Type B pancreatic cell (in vitro differentiated cells): ENCODE measurements around the gene RPTOR. TPM values are rescaled to one million over a fixed set of nuclear protein-coding genes. Genes with fewer than 3 reads are reported as not detected.

ENCODE experiments used
- DNase-seq: peaks from one replicate; pipeline ENCODE4 v3.0.0; 2021; ENCODE audit warnings: mixed read lengths; ENCODE audit not compliant: unreplicated experiment; ENCODE audit errors: extremely low spot score
- H3K27ac Mint-ChIP-seq: 2 replicates; pipeline ENCODE4 v1.8.0; 2021; ENCODE audit warnings: mild to moderate bottlenecking, mixed read lengths
- H3K27me3 Mint-ChIP-seq: 2 replicates; pipeline ENCODE4 v1.8.0; 2021; ENCODE audit warnings: mixed read lengths
- H3K36me3 Mint-ChIP-seq: 2 replicates; pipeline ENCODE4 v1.8.0; 2021; ENCODE audit warnings: mixed read lengths
- H3K4me1 Mint-ChIP-seq: one replicate; pipeline ENCODE4 v1.8.0; 2021; ENCODE audit warnings: mixed read lengths; ENCODE audit not compliant: unreplicated experiment
- H3K4me3 Mint-ChIP-seq: 2 replicates; pipeline ENCODE4 v1.8.0; 2021; ENCODE audit warnings: mild to moderate bottlenecking, mixed read lengths
- H3K9me3 Mint-ChIP-seq: 2 replicates; pipeline ENCODE4 v1.8.0; 2021; ENCODE audit warnings: mixed read lengths
- total RNA-seq: library from RNA; stranded (reverse); gene quantifications from 2 replicates; pipeline ENCODE4 v1.2.1, GENCODE V29; 2021; ENCODE audit warnings: low replicate concordance
- TF ChIP-seq, protein P1 (sequence below): fragments of 200-600 bp; sonication (generic); conservative IDR thresholded peaks from 2 replicates; pipeline ENCODE4 v1.5.0; 2021; ENCODE audit warnings: antibody characterized with exemption, mild to moderate bottlenecking

RPTOR gene
- total RNA-seq, 1 donor from 2014 or later, result 39.8 TPM

DNA sequence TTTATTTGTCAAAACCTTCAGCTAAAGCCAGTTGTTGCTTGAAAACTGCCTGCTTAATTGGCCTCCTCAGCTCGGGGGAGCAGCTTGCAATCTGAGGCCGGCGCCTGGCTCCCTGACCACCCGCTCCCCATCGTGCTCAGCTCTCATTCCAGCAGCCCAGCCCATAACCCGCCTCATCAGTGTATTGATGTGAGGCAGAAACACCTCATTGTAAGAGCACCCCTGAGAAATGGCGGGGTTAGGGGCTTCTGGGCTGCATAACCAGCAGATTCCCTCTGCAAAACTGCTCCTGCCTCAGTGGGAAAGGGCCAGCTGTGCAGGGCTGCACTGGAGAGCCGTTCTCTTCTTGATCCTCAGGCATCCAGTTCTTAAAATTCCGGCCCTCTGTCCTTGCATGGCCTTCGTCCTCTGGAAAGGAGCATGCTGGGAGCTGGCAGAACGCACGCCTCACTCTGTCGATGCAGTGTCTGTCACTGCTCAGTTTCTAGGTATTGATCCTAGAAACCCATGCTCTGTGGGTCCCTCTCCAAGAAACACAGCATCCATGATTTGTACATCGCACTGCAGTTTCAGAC lies 333.2 kb downstream of the RPTOR start:
- TF ChIP-seq, protein P1, sequence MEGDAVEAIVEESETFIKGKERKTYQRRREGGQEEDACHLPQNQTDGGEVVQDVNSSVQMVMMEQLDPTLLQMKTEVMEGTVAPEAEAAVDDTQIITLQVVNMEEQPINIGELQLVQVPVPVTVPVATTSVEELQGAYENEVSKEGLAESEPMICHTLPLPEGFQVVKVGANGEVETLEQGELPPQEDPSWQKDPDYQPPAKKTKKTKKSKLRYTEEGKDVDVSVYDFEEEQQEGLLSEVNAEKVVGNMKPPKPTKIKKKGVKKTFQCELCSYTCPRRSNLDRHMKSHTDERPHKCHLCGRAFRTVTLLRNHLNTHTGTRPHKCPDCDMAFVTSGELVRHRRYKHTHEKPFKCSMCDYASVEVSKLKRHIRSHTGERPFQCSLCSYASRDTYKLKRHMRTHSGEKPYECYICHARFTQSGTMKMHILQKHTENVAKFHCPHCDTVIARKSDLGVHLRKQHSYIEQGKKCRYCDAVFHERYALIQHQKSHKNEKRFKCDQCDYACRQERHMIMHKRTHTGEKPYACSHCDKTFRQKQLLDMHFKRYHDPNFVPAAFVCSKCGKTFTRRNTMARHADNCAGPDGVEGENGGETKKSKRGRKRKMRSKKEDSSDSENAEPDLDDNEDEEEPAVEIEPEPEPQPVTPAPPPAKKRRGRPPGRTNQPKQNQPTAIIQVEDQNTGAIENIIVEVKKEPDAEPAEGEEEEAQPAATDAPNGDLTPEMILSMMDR, result no peak
- H3K9me3 Mint-ChIP-seq, result no peaks in the 10 kb centered on the region
- H3K4me1 Mint-ChIP-seq, result peaks cover 10% of the 10 kb centered on the region

GRCh38 chr17:80878876-80879722 lies 334.5 kb downstream of the RPTOR start:
- no peak overlapping the region for H3K27ac Mint-ChIP-seq
- H3K27me3 Mint-ChIP-seq, result no peaks in the 10 kb centered on the region
- TF ChIP-seq, protein P1, result no peak
- no peak for DNase-seq
- peaks cover 3% of the 10 kb centered on the region for H3K36me3 Mint-ChIP-seq
- no peaks in the 10 kb centered on the region for H3K4me1 Mint-ChIP-seq
- H3K9me3 Mint-ChIP-seq, result no peaks in the 10 kb centered on the region
- no peak overlapping the region for H3K4me3 Mint-ChIP-seq

More for the DNA sequence above, 333.2 kb downstream of the RPTOR start:
- no peak for DNase-seq
- Mint-ChIP-seq H3K4me3 (no peak overlapping the region), H3K36me3 (peaks cover 3% of the 10 kb centered on the region), H3K27ac (no peak overlapping the region), H3K27me3 (no peaks in the 10 kb centered on the region)

DNA sequence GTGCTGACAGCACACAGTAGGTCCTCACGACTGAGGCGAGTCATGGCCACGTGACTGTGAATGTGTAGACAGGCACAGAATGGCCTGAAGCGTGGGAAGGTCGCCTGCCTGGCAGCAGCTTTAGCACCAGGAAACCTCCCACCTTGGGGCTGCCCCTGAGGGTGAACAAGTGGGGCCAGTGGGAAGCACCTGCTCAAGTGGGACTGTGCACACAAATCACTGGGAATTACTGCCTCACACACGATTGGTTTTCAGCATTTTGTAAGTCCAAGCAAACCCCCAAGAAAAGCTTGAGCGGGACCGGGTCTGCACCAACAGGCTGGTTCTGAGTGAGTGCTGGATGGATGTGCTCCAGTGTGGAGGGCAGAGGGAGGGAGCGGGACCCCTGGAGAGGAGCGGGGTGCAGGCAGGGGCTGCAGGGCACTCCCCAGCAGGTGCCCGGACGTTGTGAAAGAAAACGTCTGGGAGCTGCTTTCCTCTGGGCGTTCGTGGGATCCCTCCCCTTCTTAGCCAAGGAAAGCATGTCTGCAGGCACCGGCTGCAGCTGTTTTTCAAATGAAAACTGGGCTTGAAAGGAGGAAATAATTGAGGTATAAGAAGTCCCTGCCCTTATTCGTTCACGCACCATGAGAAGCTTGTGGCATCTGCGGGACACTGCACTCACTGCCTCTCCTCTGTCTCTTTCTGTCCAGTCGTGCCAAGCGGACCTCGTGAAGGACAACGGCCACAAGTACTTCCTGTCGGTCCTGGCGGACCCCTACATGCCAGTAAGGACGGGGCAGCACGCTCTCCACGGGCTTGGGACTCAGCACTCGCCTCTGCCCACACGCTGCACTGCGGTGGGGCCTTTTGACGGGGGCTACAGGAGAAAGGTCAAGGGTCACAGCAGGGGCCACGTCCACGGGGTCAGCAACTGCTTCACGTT lies 335.3 kb downstream of the RPTOR start:
- TF ChIP-seq, protein P1, result no peak
- H3K27me3 Mint-ChIP-seq, result no peaks in the 10 kb centered on the region
- no peak for DNase-seq
- peaks cover 3% of the 10 kb centered on the region for H3K36me3 Mint-ChIP-seq
- H3K9me3 Mint-ChIP-seq, result no peaks in the 10 kb centered on the region
- H3K4me3 Mint-ChIP-seq, result no peak overlapping the region
- H3K27ac Mint-ChIP-seq, result no peak overlapping the region
- no peaks in the 10 kb centered on the region for H3K4me1 Mint-ChIP-seq

DNA sequence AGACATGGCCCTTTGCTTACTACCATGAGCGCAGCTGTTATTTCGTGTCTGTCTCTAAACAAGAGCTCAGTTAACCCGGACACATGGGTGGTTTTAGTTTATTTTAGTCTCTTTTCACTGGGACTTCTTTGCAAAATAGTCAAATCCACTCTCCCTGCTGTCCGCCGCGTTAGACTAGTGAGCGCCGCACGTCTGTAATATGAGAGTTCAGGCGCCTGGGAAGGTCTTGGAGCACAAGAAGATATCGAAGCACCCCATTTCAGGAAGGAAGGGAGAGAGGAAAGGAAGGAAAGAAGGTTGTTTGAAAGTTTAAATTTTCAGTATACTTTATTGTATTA lies 336.0 kb downstream of the RPTOR start:
- Mint-ChIP-seq H3K4me3 (no peak overlapping the region), H3K27ac (no peak overlapping the region), H3K9me3 (no peaks in the 10 kb centered on the region), H3K36me3 (no peaks in the 10 kb centered on the region), H3K4me1 (no peaks in the 10 kb centered on the region), H3K27me3 (no peaks in the 10 kb centered on the region)
- TF ChIP-seq, protein P1, result no peak
- DNase-seq, result no peak

- no peak for DNase-seq
- H3K36me3 Mint-ChIP-seq, result peaks cover under 1% of the 10 kb centered on the region
- H3K4me3 Mint-ChIP-seq, result no peak overlapping the region
- no peak overlapping the region for H3K27ac Mint-ChIP-seq
- TF ChIP-seq, protein P1, result no peak
- H3K4me1 Mint-ChIP-seq, result no peaks in the 10 kb centered on the region
- H3K9me3 Mint-ChIP-seq, result no peaks in the 10 kb centered on the region
- no peaks in the 10 kb centered on the region for H3K27me3 Mint-ChIP-seq
Measured at GRCh38 chr17:80881306-80881705, 336.7 kb downstream of the RPTOR start.
